Epithelial cell of esophagus (primary cell): Measurements from ENCODE around the gene DNAJC16.
A peak's percentile ranks its signal among the peaks of the same experiment; 100 is the strongest.

Experiments used
- DNase-seq: peaks from one replicate; pipeline ENCODE4 v3.0.0; 2010; ENCODE audit warnings: low read depth
- H3K4me3 ChIP-seq: 2 replicates; pipeline ENCODE4 v1.5.1; 2011; ENCODE audit warnings: mild to moderate bottlenecking, low read length, control low read depth
- TF ChIP-seq, protein P1 (sequence below): IDR thresholded peaks from 2 replicates; pipeline ENCODE4 v1.5.1; 2011; ENCODE audit warnings: low read depth, mild to moderate bottlenecking, low read length, control low read depth, inconsistent platforms; ENCODE audit not compliant: insufficient read depth; ENCODE audit errors: missing control alignments

Gene DNAJC16

DNA sequence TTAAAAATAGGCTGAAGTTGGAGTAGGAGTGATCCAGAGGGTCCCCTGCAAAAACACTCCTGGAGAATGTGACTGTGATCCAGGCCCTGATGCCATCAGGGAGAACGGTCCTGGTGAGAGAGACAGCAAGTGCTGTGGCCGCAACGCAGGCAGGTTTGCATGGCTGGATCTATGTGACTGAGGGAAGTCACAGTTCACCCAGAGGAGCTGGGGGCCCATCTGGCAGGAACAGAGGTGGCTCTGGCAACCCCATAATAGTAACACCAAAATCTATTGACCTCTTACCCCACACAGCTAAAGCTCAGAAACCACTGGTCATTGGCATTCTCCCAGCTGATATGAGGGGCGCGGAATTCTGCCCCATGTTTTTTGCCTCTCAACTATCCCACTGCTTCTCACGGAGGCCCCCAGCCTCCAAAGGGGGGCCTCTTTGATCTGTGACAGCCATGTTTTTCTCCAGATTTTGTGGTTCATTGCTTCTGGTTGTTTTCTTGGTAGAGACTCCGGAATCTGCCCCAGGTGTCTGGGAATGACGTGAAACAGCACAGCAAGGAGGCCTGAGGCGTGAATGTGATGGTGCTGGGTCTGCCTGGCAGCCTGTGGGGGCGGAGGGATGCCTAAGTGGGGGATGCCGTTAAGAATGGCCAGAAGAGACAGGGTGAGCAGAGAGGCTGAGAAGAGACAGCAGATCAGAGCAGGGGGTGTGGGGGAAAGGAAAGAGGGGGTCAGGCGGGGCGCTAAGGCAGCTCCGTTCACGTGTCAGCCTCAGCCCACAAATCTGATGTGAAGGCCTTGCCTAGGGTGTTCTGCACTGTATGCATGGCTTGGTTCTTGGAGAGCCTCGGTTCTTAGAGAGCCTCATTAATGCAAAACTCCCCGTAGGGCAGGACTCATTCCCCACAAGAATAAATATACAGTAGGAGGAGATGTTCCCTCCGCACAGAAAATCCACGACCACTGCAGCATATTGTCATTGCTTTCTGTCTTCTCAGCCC is 26.2 kb upstream of the DNAJC16 start:
- DNase-seq, result no peak
- no peak overlapping the region for H3K4me3 ChIP-seq
- TF ChIP-seq, protein P1, sequence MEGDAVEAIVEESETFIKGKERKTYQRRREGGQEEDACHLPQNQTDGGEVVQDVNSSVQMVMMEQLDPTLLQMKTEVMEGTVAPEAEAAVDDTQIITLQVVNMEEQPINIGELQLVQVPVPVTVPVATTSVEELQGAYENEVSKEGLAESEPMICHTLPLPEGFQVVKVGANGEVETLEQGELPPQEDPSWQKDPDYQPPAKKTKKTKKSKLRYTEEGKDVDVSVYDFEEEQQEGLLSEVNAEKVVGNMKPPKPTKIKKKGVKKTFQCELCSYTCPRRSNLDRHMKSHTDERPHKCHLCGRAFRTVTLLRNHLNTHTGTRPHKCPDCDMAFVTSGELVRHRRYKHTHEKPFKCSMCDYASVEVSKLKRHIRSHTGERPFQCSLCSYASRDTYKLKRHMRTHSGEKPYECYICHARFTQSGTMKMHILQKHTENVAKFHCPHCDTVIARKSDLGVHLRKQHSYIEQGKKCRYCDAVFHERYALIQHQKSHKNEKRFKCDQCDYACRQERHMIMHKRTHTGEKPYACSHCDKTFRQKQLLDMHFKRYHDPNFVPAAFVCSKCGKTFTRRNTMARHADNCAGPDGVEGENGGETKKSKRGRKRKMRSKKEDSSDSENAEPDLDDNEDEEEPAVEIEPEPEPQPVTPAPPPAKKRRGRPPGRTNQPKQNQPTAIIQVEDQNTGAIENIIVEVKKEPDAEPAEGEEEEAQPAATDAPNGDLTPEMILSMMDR, result no peak

- no peak overlapping the region for H3K4me3 ChIP-seq
- TF ChIP-seq, protein P1, result peak; percentile 87
- peak; percentile 67 for DNase-seq
Observed at GRCh38 chr1:15501208-15502032, 25.2 kb upstream of the DNAJC16 start.

DNA sequence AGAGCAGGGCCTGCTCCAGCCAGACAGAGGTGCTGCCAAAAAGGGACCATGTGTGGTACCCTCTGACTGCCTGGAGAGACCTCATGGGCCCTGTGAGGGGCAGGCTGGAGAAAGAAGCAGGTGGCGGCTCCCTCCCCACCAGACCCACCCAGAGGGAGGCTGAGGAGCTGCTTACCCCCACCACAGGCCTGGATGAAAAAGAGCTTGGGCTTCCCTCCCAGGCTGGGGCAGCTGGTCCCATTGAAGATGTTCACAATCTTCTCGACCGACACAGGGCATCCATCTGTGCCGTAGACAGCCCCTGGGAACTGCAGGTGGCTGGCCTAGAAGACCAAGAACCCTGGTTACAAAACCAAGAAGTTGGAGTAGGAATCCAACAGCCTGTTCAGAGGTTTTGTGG is 22.2 kb upstream of the DNAJC16 start:
- TF ChIP-seq, protein P1, result no peak
- no peak for DNase-seq

DNA sequence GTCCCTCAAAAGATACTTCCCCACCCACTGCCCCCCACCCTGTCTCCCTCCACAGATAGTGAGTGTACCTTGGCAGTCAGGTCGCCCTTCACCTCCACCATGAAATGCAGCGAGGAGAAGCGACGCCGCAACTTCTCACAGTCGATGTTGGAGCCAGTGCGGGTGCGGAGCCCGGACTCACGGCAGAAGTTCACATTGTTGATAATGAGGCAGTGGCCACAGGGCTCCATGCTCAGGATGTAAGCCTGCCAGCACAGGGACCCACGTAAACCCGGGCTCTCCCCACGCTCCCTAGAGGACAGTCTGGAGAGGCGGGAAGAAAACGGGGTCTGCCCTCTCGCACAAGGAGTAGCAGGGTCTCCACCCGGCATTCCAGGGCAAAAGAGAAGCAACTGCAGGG is 19.8 kb upstream of the DNAJC16 start:
- no peak overlapping the region for H3K4me3 ChIP-seq
- DNase-seq, result no peak
- TF ChIP-seq, protein P1, result no peak

More for the DNA sequence above, 22.2 kb upstream of the DNAJC16 start:
- H3K4me3 ChIP-seq, result no peak overlapping the region

DNA sequence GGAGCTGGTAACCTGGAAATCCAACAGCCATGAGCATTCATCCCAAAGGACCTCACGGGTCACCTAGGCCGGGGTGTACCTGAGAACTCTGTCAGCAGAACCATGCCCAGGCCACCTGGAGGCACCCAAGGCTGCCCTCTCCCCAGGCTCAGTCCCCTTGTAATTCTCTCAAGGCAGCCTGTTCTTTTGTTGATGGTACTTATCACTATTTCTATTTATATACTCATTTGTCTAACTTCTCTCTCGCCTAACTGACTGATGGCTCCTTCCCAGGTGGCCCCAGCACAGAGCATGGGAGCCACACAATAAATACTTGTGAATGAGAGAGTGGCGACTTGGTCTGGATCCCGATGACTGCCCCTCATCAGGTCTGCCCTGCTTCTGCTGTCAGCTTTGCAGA is 19.4 kb upstream of the DNAJC16 start:
- no peak for DNase-seq
- no peak overlapping the region for H3K4me3 ChIP-seq
- TF ChIP-seq, protein P1, result no peak

DNA sequence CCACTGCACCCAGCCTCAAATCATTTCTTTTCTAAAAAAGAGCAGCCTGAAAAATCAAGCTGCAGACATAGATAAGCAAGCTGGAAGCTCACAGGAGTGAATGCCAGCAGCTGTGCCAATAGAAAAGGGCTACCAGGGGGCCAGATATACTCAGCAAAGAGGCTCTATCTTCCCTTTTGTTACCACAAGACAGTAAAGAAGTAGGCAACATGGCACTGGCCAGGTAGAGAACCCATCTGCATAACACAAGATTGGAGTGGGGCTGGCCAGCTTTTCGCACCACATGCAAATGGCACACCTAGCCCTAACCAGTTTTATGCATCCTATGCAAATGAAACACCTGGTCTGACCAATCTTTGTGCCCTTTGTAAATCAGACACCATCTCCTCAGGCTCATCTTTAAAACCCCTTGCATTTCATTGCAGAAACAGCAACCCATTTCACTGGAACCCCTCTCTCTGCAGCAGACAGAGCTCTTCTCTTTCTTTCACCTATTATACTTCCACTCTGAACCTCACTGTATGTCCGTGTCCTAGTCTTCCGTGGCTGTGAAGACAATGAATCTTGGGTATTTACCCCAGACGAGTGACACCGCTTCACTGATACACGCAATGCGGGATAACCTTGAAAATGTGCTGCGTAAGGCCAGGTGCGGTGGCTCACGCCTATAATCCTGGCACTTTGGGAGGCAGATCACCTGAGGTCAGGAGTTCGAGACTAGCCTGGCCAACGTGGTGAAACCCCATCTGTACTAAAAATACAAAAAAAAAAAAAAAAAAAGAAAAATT is 17.8 kb upstream of the DNAJC16 start:
- no peak overlapping the region for H3K4me3 ChIP-seq
- TF ChIP-seq, protein P1, result no peak
- no peak for DNase-seq
